HCT116 (cell line): ENCODE measurements around the gene PDE6A. TPM values are rescaled to one million over a fixed set of nuclear protein-coding genes. Genes with fewer than 3 reads are reported as not detected.

ENCODE experiments used
- ATAC-seq: fragments of 200-7000 bp; cut with Tn5 transposase; 2 replicates; pipeline ENCODE4 v1.9.1; 2020; ENCODE audit warnings: mild to moderate bottlenecking, moderate library complexity
- BruUV-seq: library from RNA; stranded (reverse); fragments of 400-500 nt; replicated peaks from 2 replicates; lab custom pipeline; 2021; lab: Mats Ljungman, UMichigan
- CTCF ChIA-PET: fragments of 300-600 bp; sonication (Branson Sonifier 250); formaldehyde crosslinking; loops from one replicate; lab custom pipeline; 2021; ENCODE audit warnings: antibody characterized with exemption; lab: Charles Lee
- POLR2A ChIA-PET: fragments of 300-600, 350-600 bp; sonication (Branson Sonifier 250); formaldehyde crosslinking; loops from one replicate; lab custom pipeline; 2021; ENCODE audit warnings: antibody characterized with exemption; lab: Charles Lee
- RAD21 ChIA-PET, 2 experiments: fragments of 300-600 bp; sonication (Branson Sonifier 250); formaldehyde crosslinking; loops; one replicate each; lab custom pipeline; 2023; ENCODE audit warnings: low total read pairs in 2 of 2; ENCODE audit not compliant: uncharacterized antibody in 2 of 2, unreplicated experiment in 2 of 2, low non-redundant PET in 1 of 2; lab: Charles Lee
- DNase-seq: peaks from one replicate; pipeline ENCODE4 v3.0.0-alpha.2; 2010; ENCODE audit warnings: low read depth, low spot score
- H2AFZ ChIP-seq: fragments of 200-600 bp; shearing (Covaris generic), sonication (generic); 2 replicates; pipeline ENCODE4 v1.6.1; 2017; ENCODE audit warnings: low read depth, mixed run types, mixed read lengths, antibody characterized with exemption, low read length; ENCODE audit not compliant: poor library complexity, severe bottlenecking
- H3K27ac ChIP-seq: 2 replicates; pipeline ENCODE4 v1.5.1; 2012; ENCODE audit warnings: low read depth, low read length
- H3K27me3 ChIP-seq: fragments of 200-600 bp; sonication (generic); 2 replicates; pipeline ENCODE4 v1.6.1; 2016; ENCODE audit warnings: mixed run types, low read length, mixed read lengths; ENCODE audit not compliant: insufficient read depth
- H3K36me3 ChIP-seq, 2 experiments: fragments of 200-500 bp in 1 of 2; fragments of 200-600 bp in 1 of 2; sonication (Bioruptor generic) in 1 of 2; sonication (generic) in 1 of 2; 2 replicates each; pipeline versions ENCODE4 v1.5.1 to v1.6.1; 2014 to 2016; ENCODE audit warnings: low read length in 2 of 2, inconsistent platforms in 1 of 2, mixed read lengths in 1 of 2, mixed run types in 1 of 2; ENCODE audit not compliant: insufficient read depth in 2 of 2, control insufficient read depth in 1 of 2
- H3K4me1 ChIP-seq, 2 experiments: fragments of 200-600 bp in 1 of 2; sonication (generic) in 1 of 2; 2 replicates each; pipeline versions ENCODE4 v1.5.1 to v1.6.1; 2012 to 2017; ENCODE audit warnings: low read length in 2 of 2, inconsistent platforms in 1 of 2, mild to moderate bottlenecking in 1 of 2, mixed read lengths in 1 of 2, mixed run types in 1 of 2, moderate library complexity in 1 of 2; ENCODE audit not compliant: insufficient read depth in 2 of 2, control insufficient read depth in 1 of 2
- H3K4me2 ChIP-seq: fragments of 200-600 bp; sonication (generic); 2 replicates; pipeline ENCODE4 v1.6.1; 2017; ENCODE audit warnings: mixed run types, low read length, mixed read lengths
- H3K4me3 ChIP-seq, 2 experiments: fragments of 200-600 bp in 1 of 2; sonication (generic) in 1 of 2; replicated peaks in 1 of 2; 2 replicates each; pipeline ENCODE4 v1.5.1; 2011 to 2016; ENCODE audit warnings: low read length in 2 of 2, control low read depth in 1 of 2, low read depth in 1 of 2, mild to moderate bottlenecking in 1 of 2, mixed read lengths in 1 of 2, mixed run types in 1 of 2
- H3K79me2 ChIP-seq: fragments of 200-600 bp; sonication (generic); 2 replicates; pipeline ENCODE4 v1.6.1; 2017; ENCODE audit warnings: mild to moderate bottlenecking, mixed run types, low read length, moderate library complexity, mixed read lengths; ENCODE audit not compliant: insufficient read depth
- H3K9ac ChIP-seq: fragments of 200-600 bp; sonication (generic); 2 replicates; pipeline ENCODE4 v1.6.1; 2016; ENCODE audit warnings: low read length, mixed read lengths
- H3K9me2 ChIP-seq: fragments of 200-600 bp; sonication (generic), shearing (Covaris generic); 2 replicates; pipeline ENCODE4 v1.6.1; 2017; ENCODE audit warnings: mixed run types, mild to moderate bottlenecking, moderate library complexity; ENCODE audit not compliant: insufficient read depth
- H3K9me3 ChIP-seq, 2 experiments: fragments of 200-500 bp in 1 of 2; fragments of 200-600 bp in 1 of 2; sonication (Bioruptor generic) in 1 of 2; sonication (generic) in 1 of 2; 2 replicates each; pipeline ENCODE4 v1.6.1; 2014 to 2017; ENCODE audit warnings: low read length in 2 of 2, mixed read lengths in 2 of 2, inconsistent platforms in 1 of 2, low read depth in 1 of 2, mild to moderate bottlenecking in 1 of 2, mixed run types in 1 of 2, moderate library complexity in 1 of 2; ENCODE audit not compliant: control insufficient read depth in 1 of 2, insufficient read depth in 1 of 2
- H4K20me1 ChIP-seq: fragments of 200-600 bp; sonication (generic), shearing (Covaris generic); 2 replicates; pipeline ENCODE4 v1.6.1; 2017; ENCODE audit warnings: mixed run types, mild to moderate bottlenecking, moderate library complexity; ENCODE audit not compliant: insufficient read depth
- CEBPB ChIP-seq: IDR thresholded peaks from 2 replicates; pipeline ENCODE4 v1.6.1; 2012; ENCODE audit warnings: low read depth
- CTCF ChIP-seq, 3 experiments: fragments of 200-600 bp in 1 of 3; sonication (generic) in 1 of 3; IDR thresholded peaks in 2 of 3; conservative IDR thresholded peaks in 1 of 3; 2 replicates each; pipeline ENCODE4 v1.5.1; 2012 to 2017; ENCODE audit warnings: low read depth in 2 of 3, low read length in 2 of 3, antibody characterized with exemption in 1 of 3, borderline replicate concordance in 1 of 3, control low read depth in 1 of 3, mild to moderate bottlenecking in 1 of 3, mixed read lengths in 1 of 3, mixed run types in 1 of 3, moderate library complexity in 1 of 3; ENCODE audit not compliant: insufficient read depth in 1 of 3
- EGR1 ChIP-seq: IDR thresholded peaks from 2 replicates; pipeline ENCODE4 v1.6.1; 2012; ENCODE audit warnings: low read depth
- ELF1 ChIP-seq: IDR thresholded peaks from 2 replicates; pipeline ENCODE4 v1.6.1; 2012; ENCODE audit warnings: low read depth, borderline replicate concordance
- EZH2phosphoT487 ChIP-seq: fragments of 200-600 bp; IDR thresholded peaks from 2 replicates; pipeline ENCODE4 v1.6.1; 2018; ENCODE audit warnings: antibody characterized with exemption, borderline replicate concordance
- FOSL1 ChIP-seq: IDR thresholded peaks from 2 replicates; pipeline ENCODE4 v1.6.1; 2012; ENCODE audit warnings: low read depth
- JUND ChIP-seq: IDR thresholded peaks from 2 replicates; pipeline ENCODE4 v1.6.1; 2012
- POLR2AphosphoS5 ChIP-seq: IDR thresholded peaks from 2 replicates; pipeline ENCODE4 v1.6.1; 2011; ENCODE audit warnings: mild to moderate bottlenecking, low read depth, low read length, moderate library complexity
- RAD21 ChIP-seq: IDR thresholded peaks from 2 replicates; pipeline ENCODE4 v1.6.1; 2012; ENCODE audit warnings: low read depth, mild to moderate bottlenecking
- SIN3A ChIP-seq: IDR thresholded peaks from 2 replicates; pipeline ENCODE4 v1.6.1; 2012; ENCODE audit warnings: low read depth
- SP1 ChIP-seq: IDR thresholded peaks from 2 replicates; pipeline ENCODE4 v1.6.1; 2012; ENCODE audit warnings: low read depth
- SRF ChIP-seq: IDR thresholded peaks from 2 replicates; pipeline ENCODE4 v1.6.1; 2012; ENCODE audit warnings: low read depth
- TCF7L2 ChIP-seq: IDR thresholded peaks from 2 replicates; pipeline ENCODE4 v1.7.0; 2011; ENCODE audit warnings: borderline replicate concordance, inconsistent platforms; ENCODE audit not compliant: insufficient read depth, insufficient read length; ENCODE audit errors: extremely low read depth
- YY1 ChIP-seq: IDR thresholded peaks from 2 replicates; pipeline ENCODE4 v1.6.1; 2011; ENCODE audit warnings: low read length, low read depth, moderate library complexity, mild to moderate bottlenecking; ENCODE audit not compliant: insufficient replicate concordance; ENCODE audit errors: extremely low read depth
- ZFX ChIP-seq: fragments of 450-650 bp; IDR thresholded peaks from 2 replicates; pipeline ENCODE4 v1.6.1; 2017
- ZNF274 ChIP-seq: fragments of 200-500 bp; sonication (Bioruptor generic); IDR thresholded peaks from 2 replicates; pipeline ENCODE4 v1.6.1; 2014; ENCODE audit warnings: mild to moderate bottlenecking, low read depth, low read length, inconsistent platforms
- intact Hi-C: fragments of 100-400 bp; cut with micrococcal nuclease; formaldehyde crosslinking; loops from 2 replicates; pipeline ENCODE4 v1.10.0; 2022
- total RNA-seq: library from RNA; stranded (reverse); gene quantifications from one replicate; pipeline ENCODE4 v1.2.1, GENCODE V29; 2021; ENCODE audit not compliant: unreplicated experiment
- TF ChIP-seq, protein P1 (sequence below): IDR thresholded peaks from 2 replicates; pipeline ENCODE4 v1.6.1; 2012
- TF ChIP-seq, protein P2 (sequence below): IDR thresholded peaks from 2 replicates; pipeline ENCODE4 v1.6.1; 2012

Gene PDE6A
- total RNA-seq, 1 experiment from 2014 or later, result not detected

DNA sequence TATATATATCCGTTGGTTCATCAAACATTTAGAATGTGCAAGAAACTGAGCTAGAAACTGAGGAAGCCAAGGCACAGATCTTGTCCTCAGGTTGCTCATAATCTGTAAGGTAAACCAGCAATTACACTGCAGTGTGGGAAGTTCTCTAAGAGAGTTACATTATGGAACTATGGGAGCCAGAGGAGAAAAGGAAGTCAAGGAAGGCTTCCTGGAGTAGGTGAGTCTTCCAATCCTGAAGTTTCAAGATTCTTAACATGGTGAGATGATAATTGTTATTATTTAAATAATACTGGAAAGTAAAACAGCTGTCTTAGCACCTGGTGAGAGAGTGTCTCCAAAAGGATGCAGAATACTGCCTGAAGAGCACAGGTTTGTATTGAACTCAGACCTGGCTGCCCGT lies 44.2 kb downstream of the PDE6A start:
- no peak for DNase-seq
- no peaks in the 10 kb centered on the region for H3K9me2 ChIP-seq
- H3K4me1 ChIP-seq, result peaks cover 0 to 5% of the 10 kb centered on the region in 2 experiments; a peak in 1 of 4 replicates
- H3K27ac ChIP-seq, result no peak overlapping the region
- TF ChIP-seq SP1, result no peak
- no peak for TF ChIP-seq SRF
- TF ChIP-seq, protein P1, sequence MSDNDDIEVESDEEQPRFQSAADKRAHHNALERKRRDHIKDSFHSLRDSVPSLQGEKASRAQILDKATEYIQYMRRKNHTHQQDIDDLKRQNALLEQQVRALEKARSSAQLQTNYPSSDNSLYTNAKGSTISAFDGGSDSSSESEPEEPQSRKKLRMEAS, result no peak
- no peak for TF ChIP-seq JUND
- no peak for TF ChIP-seq POLR2AphosphoS5
- no peak for TF ChIP-seq ZNF274
- no peak for TF ChIP-seq ZFX
- TF ChIP-seq SIN3A, result no peak
- TF ChIP-seq, protein P2, sequence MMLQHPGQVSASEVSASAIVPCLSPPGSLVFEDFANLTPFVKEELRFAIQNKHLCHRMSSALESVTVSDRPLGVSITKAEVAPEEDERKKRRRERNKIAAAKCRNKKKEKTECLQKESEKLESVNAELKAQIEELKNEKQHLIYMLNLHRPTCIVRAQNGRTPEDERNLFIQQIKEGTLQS, result no peak
- no peak for TF ChIP-seq CTCF (IDR thresholded peaks at IDR 0.05 in 2 of 3, conservative IDR thresholded peaks at IDR 0.05 in 1 of 3; ENCODE audit: borderline replicate concordance in 1 of 3, insufficient read depth in 1 of 3, low read depth in 2 of 3, low read length in 2 of 3)
- no peak for TF ChIP-seq CEBPB
- no peak for TF ChIP-seq ELF1
- no peak for TF ChIP-seq EGR1
- no peak for TF ChIP-seq FOSL1
- TF ChIP-seq TCF7L2, result no peak
- no peak for TF ChIP-seq EZH2phosphoT487
- no peak for TF ChIP-seq YY1
- TF ChIP-seq RAD21, result no peak
- H3K4me3 ChIP-seq, result no peak overlapping the region
- POLR2A ChIA-PET, result no interaction called here
- intact Hi-C loops, result loop anchor here (5.0 kb wide), 1 partner anchor 532 kb away; no protein-coding TSS in a partner anchor
- H2AFZ ChIP-seq, result no peak overlapping the region
- H3K9ac ChIP-seq, result no peak overlapping the region
- H4K20me1 ChIP-seq, result no peaks in the 10 kb centered on the region
- no peak overlapping the region for H3K4me2 ChIP-seq
- ATAC-seq, result no peak
- H3K79me2 ChIP-seq, result no peaks in the 10 kb centered on the region
- CTCF ChIA-PET, result no interaction called here
- H3K27me3 ChIP-seq, result peaks cover 4% of the 10 kb centered on the region; the same call in 1 of the 2 replicates
- H3K36me3 ChIP-seq, result no peaks in the 10 kb centered on the region
- BruUV-seq, result no TSS peak
- RAD21 ChIA-PET, result no interaction called here
- no peaks in the 10 kb centered on the region for H3K9me3 ChIP-seq
